Measurements from ENCODE around the gene DPP6.

DNA sequence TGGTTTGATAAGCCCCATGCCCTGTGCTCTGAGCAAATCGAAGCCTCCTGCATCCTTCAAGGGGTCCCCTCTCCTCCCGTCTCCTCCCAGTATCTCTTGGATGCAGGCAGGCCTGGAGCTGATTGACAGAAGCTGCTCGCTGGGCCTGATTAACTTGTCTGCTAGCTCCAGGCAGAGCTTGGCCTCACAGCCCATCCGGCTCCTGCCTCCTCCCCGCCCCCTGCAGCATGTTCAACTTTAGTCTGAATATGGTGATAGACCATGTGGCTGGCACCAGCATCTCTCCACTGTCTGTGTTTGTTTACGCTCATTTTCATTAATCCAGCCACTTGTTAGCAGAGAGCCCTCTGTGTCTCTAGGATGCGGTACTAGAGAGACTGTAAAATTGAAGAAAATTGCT lies 432.2 kb downstream of the DPP6 start:
- TF ChIP-seq CTCF (IDR thresholded peaks at IDR 0.05 in 4 of 5, conservative IDR thresholded peaks at IDR 0.05 in 1 of 5) (no peak), POLR2A (IDR thresholded peaks at IDR 0.05) (no peak)
